ENCODE results near the gene ACTR2. TPM values are rescaled to one million over a fixed set of nuclear protein-coding genes. Genes with fewer than 3 reads are reported as not detected.
"Not testable (repeated sequence)": the region's sequence is repeated elsewhere in the genome, so short reads cannot be mapped to it uniquely, and the experiment has no call there.

Gene ACTR2
- total and polyA plus RNA-seq, 7 experiments from 2014 or later = 180 to 435 (median 255) TPM

GRCh38 chr2:65317351-65317750, 89.7 kb downstream of the ACTR2 start:
- H3K27me3 ChIP-seq (ENCODE audit: control insufficient read depth in 2 of 2, insufficient read depth in 2 of 2, low read length in 2 of 2); intact Hi-C loops (cut with micrococcal nuclease); H3K36me3 ChIP-seq (ENCODE audit: control insufficient read depth in 2 of 3, insufficient read depth in 3 of 3, low read length in 3 of 3); ATAC-seq; H3K4me3 Mint-ChIP-seq; H3K4me3 ChIP-seq (ENCODE audit: low read length); CTCF ChIA-PET; DNase-seq; H3K27ac Mint-ChIP-seq; POLR2A ChIA-PET; H3K9me3 ChIP-seq (ENCODE audit: control insufficient read depth in 2 of 3, low read length in 3 of 3); H3K27ac ChIP-seq (ENCODE audit: low read depth, low read length); H3K27me3 Mint-ChIP-seq; H3K4me1 ChIP-seq (ENCODE audit: control insufficient read depth in 2 of 2, insufficient read depth in 2 of 2, low read length in 2 of 2); H3K9me3 Mint-ChIP-seq: not testable (repeated sequence)
- Mint-ChIP-seq H3K4me1 (peaks cover 0 to 16% (median 0%) of the 10 kb centered on the region in 7 donors), H3K36me3 (peaks cover 0 to 20% (median 5%) of the 10 kb centered on the region in 5 donors)

GRCh38 chr2:65317841-65318240, 90.2 kb downstream of the ACTR2 start:
- CTCF ChIA-PET = interaction anchor here (1.0 kb wide), 1 partner anchor 75 kb away, joined by 4 read pairs; no protein-coding TSS in a partner anchor
- no peaks in the 10 kb centered on the region for H3K27me3 Mint-ChIP-seq

GRCh38 chr2:65319072-65319673, 91.5 kb downstream of the ACTR2 start:
- Histone ChIP-seq H3K27ac (ENCODE audit: low read depth, low read length) (no peak overlapping the region), H3K9me3 (ENCODE audit: control insufficient read depth in 2 of 3, low read length in 3 of 3) (no peaks in the 10 kb centered on the region), H3K27me3 (ENCODE audit: control insufficient read depth in 2 of 2, insufficient read depth in 2 of 2, low read length in 2 of 2) (no peaks in the 10 kb centered on the region), H3K36me3 (ENCODE audit: control insufficient read depth in 2 of 3, insufficient read depth in 3 of 3, low read length in 3 of 3) (no peaks in the 10 kb centered on the region), H3K4me1 (ENCODE audit: control insufficient read depth in 2 of 2, insufficient read depth in 2 of 2, low read length in 2 of 2) (no peaks in the 10 kb centered on the region), H3K4me3 (ENCODE audit: low read length) (no peak overlapping the region)
- Mint-ChIP-seq H3K4me1 (peaks cover 0 to 10% (median 0%) of the 10 kb centered on the region in 7 donors), H3K27ac (peak overlapping the region in 1 of 9 donors; percentile 89), H3K36me3 (peaks cover 0 to 8% (median 5%) of the 10 kb centered on the region in 5 donors), H3K9me3 (no peaks in the 10 kb centered on the region), H3K4me3 (no peak overlapping the region), H3K27me3 (no peaks in the 10 kb centered on the region)
- no peak for ATAC-seq
- CTCF ChIA-PET = no interaction called here
- intact Hi-C loops (cut with micrococcal nuclease) = no loop called here
- DNase-seq = no peak
- POLR2A ChIA-PET = no interaction called here

More at GRCh38 chr2:65317841-65318240, 90.2 kb downstream of the ACTR2 start:
- Histone ChIP-seq H3K27ac (ENCODE audit: low read depth, low read length) (no peak overlapping the region), H3K27me3 (ENCODE audit: control insufficient read depth in 2 of 2, insufficient read depth in 2 of 2, low read length in 2 of 2) (no peaks in the 10 kb centered on the region), H3K9me3 (ENCODE audit: control insufficient read depth in 2 of 3, low read length in 3 of 3) (no peaks in the 10 kb centered on the region), H3K4me1 (ENCODE audit: control insufficient read depth in 2 of 2, insufficient read depth in 2 of 2, low read length in 2 of 2) (no peaks in the 10 kb centered on the region), H3K4me3 (ENCODE audit: low read length) (no peak overlapping the region), H3K36me3 (ENCODE audit: control insufficient read depth in 2 of 3, insufficient read depth in 3 of 3, low read length in 3 of 3) (no peaks in the 10 kb centered on the region)
- peaks cover 0 to 2% (median 0%) of the 10 kb centered on the region in 11 donors for H3K9me3 Mint-ChIP-seq
- POLR2A ChIA-PET = no interaction called here
- DNase-seq (no peak), ATAC-seq (no peak)
- no peak overlapping the region for H3K27ac Mint-ChIP-seq
- H3K36me3 Mint-ChIP-seq = peaks cover 0 to 18% (median 5%) of the 10 kb centered on the region in 5 donors
- intact Hi-C loops (cut with micrococcal nuclease) = no loop called here
- no peak overlapping the region for H3K4me3 Mint-ChIP-seq
- H3K4me1 Mint-ChIP-seq = peaks cover 0 to 15% (median 0%) of the 10 kb centered on the region in 7 donors

GRCh38 chr2:65319674-65320041, 92.0 kb downstream of the ACTR2 start:
- Histone ChIP-seq H3K27ac (ENCODE audit: low read depth, low read length) (no peak overlapping the region), H3K4me3 (ENCODE audit: low read length) (no peak overlapping the region), H3K4me1 (ENCODE audit: control insufficient read depth in 2 of 2, insufficient read depth in 2 of 2, low read length in 2 of 2) (no peaks in the 10 kb centered on the region), H3K9me3 (ENCODE audit: control insufficient read depth in 2 of 3, low read length in 3 of 3) (no peaks in the 10 kb centered on the region), H3K27me3 (ENCODE audit: control insufficient read depth in 2 of 2, insufficient read depth in 2 of 2, low read length in 2 of 2) (no peaks in the 10 kb centered on the region), H3K36me3 (ENCODE audit: control insufficient read depth in 2 of 3, insufficient read depth in 3 of 3, low read length in 3 of 3) (no peaks in the 10 kb centered on the region)
- Mint-ChIP-seq H3K36me3 (peaks cover 0 to 5% (median 3%) of the 10 kb centered on the region in 5 donors), H3K27me3 (no peaks in the 10 kb centered on the region), H3K9me3 (no peaks in the 10 kb centered on the region), H3K4me1 (peaks cover 0 to 10% (median 0%) of the 10 kb centered on the region in 7 donors), H3K27ac (peak overlapping the region in 1 of 9 donors; percentile 89), H3K4me3 (no peak overlapping the region)
- DNase-seq (no peak), ATAC-seq (no peak)
- intact Hi-C loops (cut with micrococcal nuclease) = no loop called here
- ChIA-PET CTCF (no interaction called here), POLR2A (no interaction called here)

GRCh38 chr2:65320042-65320725, 92.6 kb downstream of the ACTR2 start:
- no peak for DNase-seq
- no peaks in the 10 kb centered on the region for H3K27me3 ChIP-seq (ENCODE audit: control insufficient read depth in 2 of 2, insufficient read depth in 2 of 2, low read length in 2 of 2)
- Mint-ChIP-seq H3K4me3 (no peak overlapping the region), H3K4me1 (peaks cover 0 to 10% (median 0%) of the 10 kb centered on the region in 7 donors), H3K27ac (peak overlapping the region in 1 of 9 donors; percentile 51), H3K36me3 (peaks cover 0 to 5% (median 3%) of the 10 kb centered on the region in 5 donors), H3K27me3 (no peaks in the 10 kb centered on the region), H3K9me3 (no peaks in the 10 kb centered on the region)
- POLR2A ChIA-PET = no interaction called here
- peak; percentile 50 for ATAC-seq
- no peaks in the 10 kb centered on the region for H3K36me3 ChIP-seq (ENCODE audit: control insufficient read depth in 2 of 3, insufficient read depth in 3 of 3, low read length in 3 of 3)
- intact Hi-C loops (cut with micrococcal nuclease) = no loop called here
- no peak overlapping the region for H3K4me3 ChIP-seq (ENCODE audit: low read length)
- CTCF ChIA-PET = no interaction called here
- H3K9me3 ChIP-seq (ENCODE audit: control insufficient read depth in 2 of 3, low read length in 3 of 3) = no peaks in the 10 kb centered on the region
- H3K4me1 ChIP-seq (ENCODE audit: control insufficient read depth in 2 of 2, insufficient read depth in 2 of 2, low read length in 2 of 2) = no peaks in the 10 kb centered on the region
- H3K27ac ChIP-seq (ENCODE audit: low read depth, low read length) = no peak overlapping the region

Other genes with a start within 250 kb of the ACTR2 start
- 10 to 100 TPM in 1 of 5 experiments, 1 to 10 TPM in 4; 1.1 to 34.5 (median 2.2) TPM for gene SLC1A4, start 238.4 kb upstream of the ACTR2 start, total RNA-seq
- gene SLC1A4, start 238.4 kb upstream of the ACTR2 start, polyA plus RNA-seq = under 1 TPM in 1 of 2 donors, not detected in 1; 0.33 TPM
- gene CEP68, start 171.4 kb upstream of the ACTR2 start, total RNA-seq = 10 to 100 TPM in 4 of 5 experiments, 1 to 10 TPM in 1; 8.5 to 52.0 (median 20.8) TPM
- gene CEP68, start 171.4 kb upstream of the ACTR2 start, polyA plus RNA-seq = 10 to 100 TPM; 25.6 to 36.0 TPM
- gene RAB1A, start 97.7 kb upstream of the ACTR2 start, total RNA-seq = 10 to 100 TPM; 48.8 to 78.6 (median 65.8) TPM
- gene RAB1A, start 97.7 kb upstream of the ACTR2 start, polyA plus RNA-seq = 10 to 100 TPM; 53.6 to 61.4 TPM
- 1 to 10 TPM in 3 of 5 experiments, under 1 TPM in 2; 0.34 to 7.9 (median 1.7) TPM for gene SPRED2, start 204.8 kb downstream of the ACTR2 start, total RNA-seq
- under 1 TPM; 0.40 to 0.53 TPM for gene SPRED2, start 204.8 kb downstream of the ACTR2 start, polyA plus RNA-seq